Stimulated activated CD4-positive, alpha-beta T cell treated with anti-CD3 and anti-CD28 coated beads, TNF-alpha, amount 100 ng/mL, for 24 hours (primary cell): ENCODE results near the gene POC1A.

Source experiments
- DNase-seq, 3 experiments: peaks; one replicate each; pipeline ENCODE4 v3.0.0-alpha.2; 2020; ENCODE audit warnings: low read depth in 3 of 3

Gene POC1A

GRCh38 chr3:52067046-52067445 lies 87.2 kb downstream of the POC1A start:
- DNase-seq = no peak

GRCh38 chr3:52065264-52065756 lies 88.9 kb downstream of the POC1A start:
- no peak for DNase-seq

DNA sequence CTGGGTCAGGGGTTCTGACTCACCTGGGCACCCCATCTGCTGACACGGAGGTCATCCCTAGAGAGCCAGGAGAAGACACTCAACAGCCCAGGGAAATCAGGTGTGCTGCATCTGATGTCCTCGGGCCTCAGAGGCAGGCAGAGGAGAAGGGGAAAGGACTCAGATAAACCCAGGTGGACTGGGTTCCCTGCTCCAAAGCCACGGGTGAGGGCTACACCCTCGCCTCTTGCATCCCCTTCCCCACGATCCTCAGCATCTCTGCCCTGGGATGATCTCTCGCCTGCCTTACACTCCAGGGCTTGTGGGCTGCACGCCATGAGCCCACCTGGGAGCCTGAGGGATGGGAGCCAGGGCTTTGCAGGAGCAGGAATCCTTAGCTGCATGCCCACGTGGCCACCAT lies 89.7 kb downstream of the POC1A start:
- no peak for DNase-seq

GRCh38 chr3:52063026-52063723 lies 91.0 kb downstream of the POC1A start:
- DNase-seq = no peak

DNA sequence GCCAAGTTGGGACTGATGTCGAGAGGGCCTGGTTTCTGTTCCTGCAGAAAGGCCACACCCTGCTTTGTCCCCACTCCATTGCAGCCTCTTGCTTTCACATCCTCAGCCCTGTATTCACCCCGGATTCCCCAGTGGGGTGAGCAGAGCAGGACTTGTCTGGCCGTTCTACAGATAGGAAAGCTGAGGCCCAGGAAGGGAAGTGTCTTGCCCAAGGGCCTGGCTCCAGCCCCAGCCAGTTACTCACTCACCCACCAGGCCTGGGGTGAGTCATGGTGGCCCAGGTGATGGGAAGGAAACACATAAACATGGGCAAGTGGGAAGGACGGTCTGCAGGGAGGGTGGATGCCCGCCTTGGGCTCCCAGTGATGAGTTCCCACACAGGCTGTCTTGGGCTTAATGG lies 91.7 kb downstream of the POC1A start:
- DNase-seq = no peak

- DNase-seq = no peak
Observed at GRCh38 chr3:52061121-52061910, 92.9 kb downstream of the POC1A start.

- no peak for DNase-seq
Observed at GRCh38 chr3:52059781-52060180, 94.4 kb downstream of the POC1A start.

GRCh38 chr3:52057812-52058495 lies 96.3 kb downstream of the POC1A start:
- no peak for DNase-seq

DNA sequence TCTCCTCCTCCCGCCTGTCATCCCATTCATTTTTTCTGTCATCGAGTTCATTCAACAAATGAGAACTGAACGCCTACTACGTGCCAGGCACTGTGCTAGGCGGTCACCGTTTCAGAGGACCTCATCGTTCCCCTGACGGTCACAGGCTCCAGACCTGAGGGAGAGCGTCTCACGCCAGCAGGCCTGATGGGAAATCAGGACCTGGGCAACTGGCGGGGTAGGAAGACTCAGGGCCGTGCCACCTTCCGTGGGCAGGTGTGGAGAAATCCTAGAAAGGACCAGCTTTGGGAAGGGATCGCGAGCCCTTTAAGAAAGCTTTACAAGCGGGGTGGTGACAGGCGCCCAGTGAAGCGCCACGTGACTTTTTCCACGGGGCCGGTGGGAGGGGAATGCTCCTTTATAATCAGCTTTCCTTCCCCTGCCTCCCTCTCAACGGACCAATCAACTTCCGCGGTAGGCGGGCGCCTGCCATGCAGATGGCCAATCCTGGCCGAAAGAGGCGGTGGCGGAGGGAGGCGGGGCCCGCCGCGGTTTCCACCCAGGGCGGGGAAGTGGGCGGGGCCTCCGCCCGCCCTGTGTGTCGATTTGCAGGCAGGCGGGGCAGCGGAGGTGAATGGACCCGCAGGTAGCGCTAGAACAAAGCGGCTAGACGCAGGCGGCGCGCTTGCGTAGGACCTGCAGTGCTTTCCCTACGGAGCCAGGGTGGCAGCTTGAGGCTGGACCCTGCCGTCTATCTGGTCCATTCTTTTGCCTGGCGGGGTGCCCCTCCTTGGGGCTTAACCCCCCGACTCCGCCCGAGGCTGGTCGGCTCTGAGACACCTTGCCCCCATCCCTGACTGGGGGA lies 97.0 kb downstream of the POC1A start:
- DNase-seq = peak; percentile 99 to 100 (median 99)

GRCh38 chr3:52056521-52056967 lies 97.7 kb downstream of the POC1A start, which contains the start of gene DUSP7:
Gene DUSP7, minus strand, starts transcription at chr3:52056571. Its CDS starts 205 bp downstream, at chr3:52056366.
- peak in 2 of 3 experiments; percentile 44 to 75 for DNase-seq

GRCh38 chr3:52055537-52056351 lies 98.5 kb downstream of the POC1A start:
- DNase-seq = peak in 2 of 3 experiments; percentile 17 to 40

GRCh38 chr3:52054661-52055511 lies 99.3 kb downstream of the POC1A start:
- peak in 1 of 3 experiments; percentile 11 for DNase-seq

DNA sequence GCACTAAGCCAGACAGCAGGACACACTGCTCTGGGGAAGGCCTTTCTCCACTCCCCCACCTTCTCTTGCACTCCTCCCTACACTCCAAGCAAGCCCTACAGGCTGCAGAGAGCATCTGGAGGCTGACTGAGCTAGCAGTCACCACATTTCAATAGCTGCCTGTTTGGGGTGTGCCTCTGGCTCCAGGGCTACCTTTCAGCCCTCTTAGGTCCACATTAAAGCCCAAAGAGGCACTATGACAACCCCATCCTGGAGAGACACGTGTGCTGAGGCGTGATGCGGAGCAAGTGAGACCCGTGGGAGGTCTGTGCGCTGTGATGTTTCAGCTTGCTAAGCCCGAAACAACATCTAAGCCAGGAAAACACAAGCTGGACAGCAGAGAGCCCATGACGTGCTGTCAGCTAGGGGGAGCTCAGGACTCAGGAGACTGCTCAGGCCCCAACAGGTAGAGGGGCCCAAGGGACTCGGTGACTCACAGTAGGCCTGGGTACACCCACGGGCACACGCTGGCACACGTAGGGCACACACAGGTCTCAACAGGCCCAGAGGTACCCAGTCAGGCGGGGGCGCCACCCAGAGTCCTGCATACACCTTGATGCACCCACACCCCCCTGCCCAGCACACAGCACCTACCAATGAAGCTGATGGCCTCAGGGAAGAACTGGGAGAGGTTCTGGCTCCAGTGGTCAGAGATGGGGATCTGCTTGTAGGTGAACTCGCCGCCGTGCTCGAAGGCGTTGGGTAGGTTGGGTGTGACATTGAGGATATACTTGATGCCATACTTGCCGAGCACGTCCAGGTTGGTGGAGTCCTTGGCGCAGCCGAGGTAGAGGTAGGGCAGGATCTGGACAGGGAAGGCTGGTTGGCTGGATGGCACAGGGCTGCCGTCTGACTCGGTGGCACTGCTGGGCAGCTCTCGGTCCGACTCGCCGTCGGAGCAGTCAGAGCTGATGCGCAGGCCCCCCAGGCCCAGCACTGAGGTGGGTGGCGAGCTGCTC lies 100.6 kb downstream of the POC1A start:
- peak in 2 of 3 experiments; percentile 13 to 51 for DNase-seq

DNA sequence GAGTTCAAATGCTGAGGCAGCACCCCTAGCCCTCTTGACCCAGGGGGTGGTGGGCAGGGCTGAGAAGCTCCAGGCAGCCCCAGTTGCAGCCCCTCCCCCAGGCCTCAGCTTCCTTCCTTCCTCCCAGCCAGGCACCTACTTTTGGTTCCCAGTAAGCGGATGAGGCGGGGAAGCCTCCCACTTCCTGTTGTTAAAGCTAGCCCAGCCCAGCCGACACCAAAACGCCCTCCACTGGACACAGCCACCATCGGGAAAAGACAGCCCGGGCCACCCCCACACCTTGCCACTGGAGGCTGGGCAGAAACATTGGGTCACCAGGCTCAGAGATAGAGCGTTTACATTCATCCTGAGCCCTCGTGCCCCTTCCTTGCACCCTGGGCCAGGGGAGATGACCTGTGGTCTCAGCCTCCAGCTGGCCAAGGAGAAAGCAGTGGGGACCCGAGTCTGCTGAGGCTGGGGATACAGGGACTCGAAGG lies 101.4 kb downstream of the POC1A start:
- peak in 2 of 3 experiments; percentile 21 to 44 for DNase-seq

- DNase-seq = no peak
Observed at GRCh38 chr3:52051444-52051843, 102.8 kb downstream of the POC1A start.

DNA sequence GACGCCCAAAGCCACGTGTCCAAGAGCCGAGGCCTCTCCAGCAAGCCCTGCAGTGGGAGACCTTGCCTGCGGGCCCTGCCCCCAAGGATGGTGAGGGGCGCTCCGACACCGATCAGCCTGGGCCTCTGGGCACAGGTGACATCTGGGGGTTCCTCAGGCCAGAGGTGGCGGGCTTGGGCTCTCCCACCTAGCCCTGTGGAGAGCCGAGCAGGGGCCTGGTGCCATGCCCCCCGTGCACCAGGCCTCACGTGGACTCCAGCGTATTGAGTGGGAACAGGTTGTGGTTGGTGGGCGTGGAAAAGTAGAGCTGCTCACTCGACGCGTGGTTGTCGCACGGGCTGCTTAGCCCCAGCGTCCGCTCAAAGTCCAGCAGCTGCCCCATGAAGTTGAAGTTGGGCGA lies 103.7 kb downstream of the POC1A start:
- DNase-seq = no peak

DNA sequence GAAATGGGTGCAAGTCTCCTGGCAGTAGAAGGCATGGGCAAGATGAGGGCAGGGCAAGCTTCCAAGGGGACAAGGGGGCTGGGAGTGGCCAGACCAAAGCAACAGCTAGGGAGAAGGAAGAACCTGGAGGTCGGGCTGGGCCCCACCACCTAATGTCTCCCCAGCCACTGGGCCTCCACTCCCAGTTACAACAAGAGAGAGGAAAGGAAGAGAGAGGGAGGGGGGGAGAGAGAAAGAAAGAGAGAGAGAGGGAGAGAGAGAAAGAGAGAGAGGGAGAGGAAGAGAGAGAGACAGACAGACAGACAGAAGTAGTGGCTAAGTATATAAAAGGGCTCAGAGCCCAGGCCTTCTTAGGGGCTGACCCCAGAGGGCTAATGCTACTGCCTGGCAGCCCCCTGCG lies 104.7 kb downstream of the POC1A start:
- DNase-seq = no peak
